NCI-H1694 treated with DMSO at 0.1 percent for 48 hours (cell line): ENCODE results near the gene DIPK1B.

Experiments
- DNase-seq: peaks from one replicate; lab custom pipeline; 2025; lab: John Stamatoyannopoulos, UW

Gene DIPK1B

GRCh38 chr9:136673088-136673974 lies 39.0 kb upstream of the DIPK1B start:
- DNase-seq: no peak

- DNase-seq: no peak
Measured at GRCh38 chr9:136673975-136674785, 38.2 kb upstream of the DIPK1B start.

- DNase-seq: no peak
Measured at GRCh38 chr9:136674786-136675349, 37.5 kb upstream of the DIPK1B start.

- DNase-seq: no peak
Measured at GRCh38 chr9:136675477-136676296, 36.7 kb upstream of the DIPK1B start.

- DNase-seq: no peak
Measured at GRCh38 chr9:136676297-136676794, 36.0 kb upstream of the DIPK1B start.

GRCh38 chr9:136676920-136677686 lies 35.3 kb upstream of the DIPK1B start:
- no peak for DNase-seq

DNA sequence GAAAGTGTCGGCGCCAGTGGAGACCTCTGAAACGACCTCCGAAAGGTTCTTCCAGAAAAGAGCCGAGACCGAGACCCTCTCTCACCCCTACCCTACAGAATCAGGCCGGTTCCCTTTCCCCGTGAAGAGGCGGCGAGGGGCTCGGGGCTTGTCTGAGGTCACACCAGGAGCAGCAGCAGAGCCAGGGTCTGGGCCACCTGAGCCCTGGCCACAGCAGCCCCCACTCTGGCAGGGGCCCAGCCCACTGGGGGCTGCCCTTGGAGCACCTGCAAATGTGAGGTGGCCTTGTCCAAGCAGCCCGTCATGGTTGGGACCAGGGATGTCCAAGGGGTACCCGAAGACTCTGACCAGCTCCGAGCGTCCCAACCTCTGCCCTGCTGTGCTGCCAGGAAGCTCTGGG lies 34.3 kb upstream of the DIPK1B start:
- no peak for DNase-seq

GRCh38 chr9:136678624-136679023 lies 33.7 kb upstream of the DIPK1B start:
- no peak for DNase-seq

GRCh38 chr9:136679431-136679941 lies 32.9 kb upstream of the DIPK1B start:
- DNase-seq: no peak

GRCh38 chr9:136681029-136681428 lies 31.3 kb upstream of the DIPK1B start:
- no peak for DNase-seq

DNA sequence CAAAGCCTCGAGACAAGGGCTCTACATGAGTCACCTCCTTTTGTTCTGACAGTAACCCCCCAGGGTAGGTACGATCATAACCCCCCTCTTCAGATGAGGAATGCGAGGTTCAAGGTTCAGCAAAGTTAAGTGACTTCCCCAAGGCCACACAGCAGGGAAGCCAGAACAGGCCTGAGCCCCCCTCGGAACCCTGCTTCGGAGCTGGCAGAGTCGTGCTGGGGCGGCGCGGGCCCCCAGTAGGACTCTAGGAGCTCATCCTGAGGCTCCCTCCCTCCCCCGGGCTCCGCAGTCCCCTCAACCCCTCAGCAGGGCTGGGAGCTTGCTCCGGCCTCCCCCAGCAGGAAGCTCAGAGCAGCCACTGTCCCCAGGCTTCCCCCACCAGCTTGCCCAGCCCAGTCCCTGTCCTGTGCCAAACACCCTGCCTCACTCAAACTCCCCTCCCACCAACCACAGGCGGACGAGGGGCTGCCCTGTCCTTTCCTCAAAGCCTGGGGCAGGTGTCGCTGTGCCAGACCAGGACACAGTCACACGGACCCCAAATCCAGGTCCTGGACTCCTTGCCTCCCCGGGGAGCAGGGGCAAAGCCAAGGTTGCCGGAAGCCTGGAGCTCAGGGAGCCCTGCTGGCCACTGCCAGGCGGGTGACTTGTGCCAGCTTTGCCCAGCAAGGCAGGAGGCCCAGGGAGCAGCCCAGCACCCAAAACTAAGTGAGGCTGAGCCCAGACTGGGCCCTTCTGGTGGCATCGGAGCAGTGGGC lies 30.2 kb upstream of the DIPK1B start:
- no peak for DNase-seq

GRCh38 chr9:136682710-136683109 lies 29.7 kb upstream of the DIPK1B start:
- no peak for DNase-seq

GRCh38 chr9:136683173-136683745 lies 29.1 kb upstream of the DIPK1B start:
- no peak for DNase-seq

- DNase-seq: no peak
Measured at GRCh38 chr9:136683755-136684154, 28.6 kb upstream of the DIPK1B start.

DNA sequence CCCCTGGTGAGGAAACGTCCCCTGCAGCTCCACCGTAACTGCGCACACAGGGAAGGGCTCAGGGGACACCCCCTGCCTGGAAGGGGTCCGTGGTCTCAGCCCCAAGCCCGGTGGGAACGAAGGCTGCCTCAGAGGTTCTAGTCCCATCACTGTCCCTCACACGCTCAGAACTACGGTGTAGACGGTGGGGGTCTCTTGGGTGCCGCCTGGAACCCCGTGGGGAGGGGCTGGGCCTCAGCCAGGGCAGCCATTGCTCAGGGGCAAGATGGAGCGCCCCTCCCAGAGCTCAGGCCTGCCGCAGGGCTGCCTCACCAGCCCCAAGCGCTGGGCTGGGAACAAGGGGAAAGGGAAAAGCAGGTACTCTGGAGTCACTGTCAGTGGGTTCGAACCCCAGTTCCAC lies 28.0 kb upstream of the DIPK1B start:
- DNase-seq: no peak

- no peak for DNase-seq
Measured at GRCh38 chr9:136684799-136685198, 27.6 kb upstream of the DIPK1B start.

- DNase-seq: no peak
Measured at GRCh38 chr9:136685216-136685615, 27.2 kb upstream of the DIPK1B start.

DNA sequence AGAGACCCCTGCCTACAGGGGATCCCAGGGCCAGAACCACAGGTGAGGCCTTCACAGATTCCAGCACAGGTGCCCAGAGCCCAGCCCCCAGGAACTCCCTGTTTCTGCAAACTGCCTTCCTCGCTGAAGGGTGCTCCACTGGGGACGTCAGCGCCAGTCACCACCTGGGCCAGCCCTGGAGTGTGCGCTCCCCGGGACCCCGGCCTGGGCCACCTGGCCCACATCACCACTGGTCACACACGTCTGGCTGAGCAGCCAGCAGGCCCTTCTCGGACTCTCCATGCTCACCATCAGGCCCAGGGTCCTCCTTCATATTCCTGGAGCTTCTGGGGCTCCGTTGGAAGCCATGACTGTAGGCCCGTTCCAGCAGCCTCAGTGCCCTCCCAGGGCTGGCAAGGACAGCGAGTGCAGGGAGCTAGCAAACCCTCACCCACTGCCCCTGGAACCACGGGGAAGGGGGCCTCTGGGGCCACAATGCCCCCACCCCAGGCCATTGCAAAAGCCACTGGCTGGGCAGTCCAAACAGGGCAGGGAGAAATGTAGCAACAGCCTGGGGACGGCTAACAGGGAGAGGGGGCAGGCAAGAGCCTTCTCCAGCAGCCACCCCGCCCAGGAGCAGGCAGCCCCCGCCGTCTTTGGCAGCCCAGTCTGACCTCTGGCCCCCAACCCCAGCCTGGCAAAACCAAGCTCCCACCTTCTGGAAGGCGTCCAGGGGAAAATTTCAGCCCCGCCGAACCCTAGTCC lies 26.4 kb upstream of the DIPK1B start:
- DNase-seq: no peak

- no peak for DNase-seq
Measured at GRCh38 chr9:136686534-136686793, 25.9 kb upstream of the DIPK1B start.
